IMR-90 (cell line): Measurements from ENCODE around the gene MYT1. TPM values are rescaled to one million over a fixed set of nuclear protein-coding genes. Genes with fewer than 3 reads are reported as not detected.
"Not testable (repeated sequence)": the region's sequence is repeated elsewhere in the genome, so short reads cannot be mapped to it uniquely, and the experiment has no call there.

ENCODE experiments used
- ATAC-seq: fragments of 200-7000 bp; cut with Tn5 transposase; 2 replicates; pipeline ENCODE4 v1.9.1; 2020; ENCODE audit warnings: low read depth, mild to moderate bottlenecking, moderate library complexity
- BruUV-seq: library from RNA; stranded (reverse); fragments of 400-500 nt; replicated peaks from 2 replicates; lab custom pipeline; 2021; lab: Mats Ljungman, UMichigan
- CTCF ChIA-PET: fragments of 300-600 bp; formaldehyde crosslinking; extraction: SDS; loops from one replicate; lab custom pipeline; 2021; ENCODE audit warnings: antibody characterized with exemption; lab: Yijun Ruan, JAX
- POLR2A ChIA-PET: fragments of 300-600 bp; sonication (Branson Sonifier 250); formaldehyde crosslinking; loops from one replicate; lab custom pipeline; 2022; ENCODE audit warnings: antibody characterized with exemption; ENCODE audit not compliant: unreplicated experiment; lab: Charles Lee
- DNase-seq: peaks from one replicate; pipeline ENCODE4 v3.0.0; 2013
- H2AFZ ChIP-seq: replicated peaks from 2 replicates; pipeline ENCODE3; 2013; ENCODE audit warnings: low read length, mild to moderate bottlenecking; ENCODE audit not compliant: poor library complexity
- H2AK5ac ChIP-seq: 2 replicates; pipeline ENCODE4 v1.6.1; 2013; ENCODE audit warnings: low read depth, low read length, inconsistent platforms
- H2AK9ac ChIP-seq: replicated peaks from 2 replicates; pipeline ENCODE3; 2013; ENCODE audit warnings: mild to moderate bottlenecking, low read depth, low read length, moderate library complexity; ENCODE audit not compliant: poor library complexity
- H2BK120ac ChIP-seq: 2 replicates; pipeline ENCODE4 v1.6.1; 2013; ENCODE audit warnings: low read depth, low read length, inconsistent platforms
- H2BK15ac ChIP-seq: 3 replicates; pipeline ENCODE4 v1.6.1; 2013; ENCODE audit warnings: low read depth, low read length, inconsistent platforms
- H2BK20ac ChIP-seq: 2 replicates; pipeline ENCODE4 v1.6.1; 2013; ENCODE audit warnings: low read depth, mild to moderate bottlenecking, inconsistent platforms, low read length, moderate library complexity
- H2BK5ac ChIP-seq: 2 replicates; pipeline ENCODE4 v1.6.1; 2013; ENCODE audit warnings: mild to moderate bottlenecking, low read depth, low read length, inconsistent platforms; ENCODE audit not compliant: poor library complexity, severe bottlenecking
- H3K14ac ChIP-seq: replicated peaks from 2 replicates; pipeline ENCODE4 v1.6.1; 2013; ENCODE audit warnings: low read depth, low read length, inconsistent platforms
- H3K18ac ChIP-seq: 2 replicates; pipeline ENCODE4 v1.6.1; 2013; ENCODE audit warnings: low read depth, low read length, control low read depth
- H3K23ac ChIP-seq: 2 replicates; pipeline ENCODE4 v1.6.1; 2013; ENCODE audit warnings: low read depth, low read length, inconsistent platforms
- H3K27ac ChIP-seq: 2 replicates; pipeline ENCODE4 v1.5.1; 2013; ENCODE audit warnings: mild to moderate bottlenecking, control low read depth, low read length; ENCODE audit not compliant: insufficient read depth
- H3K27me3 ChIP-seq: 2 replicates; pipeline ENCODE4 v1.6.1; 2013; ENCODE audit warnings: low read length; ENCODE audit not compliant: control insufficient read depth, insufficient read depth
- H3K36me3 ChIP-seq: 2 replicates; pipeline ENCODE4 v1.6.1; 2013; ENCODE audit warnings: low read length, mixed read lengths; ENCODE audit not compliant: control insufficient read depth, insufficient read depth
- H3K4ac ChIP-seq: 2 replicates; pipeline ENCODE4 v1.6.1; 2013; ENCODE audit warnings: low read depth, low read length, inconsistent platforms
- H3K4me1 ChIP-seq: 2 replicates; pipeline ENCODE4 v1.6.1; 2013; ENCODE audit warnings: low read length, mixed read lengths; ENCODE audit not compliant: control insufficient read depth, insufficient read depth
- H3K4me2 ChIP-seq: 2 replicates; pipeline ENCODE4 v1.6.1; 2013; ENCODE audit warnings: low read depth, mild to moderate bottlenecking, control low read depth, low read length, moderate library complexity
- H3K4me3 ChIP-seq: 2 replicates; pipeline ENCODE4 v1.5.1; 2013; ENCODE audit warnings: low read depth, mild to moderate bottlenecking, control low read depth, low read length, moderate library complexity; ENCODE audit not compliant: insufficient read depth
- H3K56ac ChIP-seq: 2 replicates; pipeline ENCODE4 v1.6.1; 2013; ENCODE audit warnings: low read length, inconsistent platforms; ENCODE audit not compliant: insufficient read depth; ENCODE audit errors: extremely low read depth
- H3K79me1 ChIP-seq, 2 experiments: 2 replicates each; pipeline ENCODE4 v1.6.1; 2013; ENCODE audit warnings: low read length in 2 of 2, inconsistent platforms in 1 of 2, low read depth in 1 of 2
- H3K9ac ChIP-seq: 2 replicates; pipeline ENCODE4 v1.6.1; 2013; ENCODE audit warnings: low read depth, low read length, control low read depth
- H3K9me1 ChIP-seq: 2 replicates; pipeline ENCODE4 v1.6.1; 2013; ENCODE audit warnings: low read length, inconsistent platforms; ENCODE audit not compliant: insufficient read depth
- H3K9me3 ChIP-seq: 2 replicates; pipeline ENCODE4 v1.6.1; 2013; ENCODE audit warnings: low read length; ENCODE audit not compliant: control insufficient read depth, insufficient read depth
- H4K20me1 ChIP-seq: 2 replicates; pipeline ENCODE4 v1.6.1; 2013; ENCODE audit warnings: low read length, inconsistent platforms; ENCODE audit not compliant: insufficient read depth
- H4K5ac ChIP-seq: 2 replicates; pipeline ENCODE4 v1.6.1; 2013; ENCODE audit warnings: mild to moderate bottlenecking, low read depth, low read length, control low read depth
- H4K8ac ChIP-seq, 2 experiments: 2 replicates each; pipeline ENCODE4 v1.6.1; 2013; ENCODE audit warnings: low read depth in 2 of 2, low read length in 2 of 2, control low read depth in 1 of 2, inconsistent platforms in 1 of 2
- H4K91ac ChIP-seq: 2 replicates; pipeline ENCODE4 v1.6.1; 2013; ENCODE audit warnings: low read depth, low read length, inconsistent platforms; ENCODE audit not compliant: insufficient read depth
- WGBS, 2 experiments: methylation state at CpG; one replicate each; pipeline versions ENCODE4 v1.1.5 to v1.1.7; 2013; ENCODE audit warnings: missing lambda C conversion rate in 2 of 2; ENCODE audit not compliant: insufficient read length in 1 of 2; ENCODE audit errors: extremely low coverage in 2 of 2; 5-methylcytosine and 5-hydroxymethylcytosine counted together
- dilution Hi-C: fragments of 300-500 bp; cut with HindIII; formaldehyde crosslinking; loops from one replicate; pipeline ENCODE4 v1.14.3; 2018; ENCODE audit warnings: low sequenced_read_pairs; ENCODE audit not compliant: unreplicated experiment
- in situ Hi-C: fragments of 300-500 bp; cut with MboI; formaldehyde crosslinking; loops from 3 replicates; pipeline ENCODE4 v1.14.3; 2019; ENCODE audit warnings: low sequenced_read_pairs, inconsistent platforms, mixed read lengths
- intact Hi-C: fragments of 100-400 bp; cut with micrococcal nuclease; formaldehyde crosslinking; loops from 2 replicates; pipeline ENCODE4 v1.10.0; 2022
- polyA plus RNA-seq, 3 experiments: library from polyadenylated mRNA; depleted of rRNA; stranded (reverse); fragments of >200 nt; gene quantifications; 2 replicates each; pipeline ENCODE4 v1.2.3, GENCODE V29; 2012; ENCODE audit warnings: low replicate concordance in 1 of 3
- total RNA-seq: library from RNA; depleted of rRNA; stranded (reverse); fragments of >200 nt; gene quantifications from 2 replicates; pipeline ENCODE4 v1.2.3, GENCODE V29; 2012
- TF ChIP-seq, protein P1 (sequence below): fragments of 150-350 bp; IDR thresholded peaks from 2 replicates; pipeline ENCODE4 v1.6.1; 2017; ENCODE audit warnings: mild to moderate bottlenecking, antibody characterized with exemption, low read length, low read depth

MYT1 gene
- total and polyA plus RNA-seq, 2 of the 4 experiments (the other 2 are of a cell fraction): not detected

DNA sequence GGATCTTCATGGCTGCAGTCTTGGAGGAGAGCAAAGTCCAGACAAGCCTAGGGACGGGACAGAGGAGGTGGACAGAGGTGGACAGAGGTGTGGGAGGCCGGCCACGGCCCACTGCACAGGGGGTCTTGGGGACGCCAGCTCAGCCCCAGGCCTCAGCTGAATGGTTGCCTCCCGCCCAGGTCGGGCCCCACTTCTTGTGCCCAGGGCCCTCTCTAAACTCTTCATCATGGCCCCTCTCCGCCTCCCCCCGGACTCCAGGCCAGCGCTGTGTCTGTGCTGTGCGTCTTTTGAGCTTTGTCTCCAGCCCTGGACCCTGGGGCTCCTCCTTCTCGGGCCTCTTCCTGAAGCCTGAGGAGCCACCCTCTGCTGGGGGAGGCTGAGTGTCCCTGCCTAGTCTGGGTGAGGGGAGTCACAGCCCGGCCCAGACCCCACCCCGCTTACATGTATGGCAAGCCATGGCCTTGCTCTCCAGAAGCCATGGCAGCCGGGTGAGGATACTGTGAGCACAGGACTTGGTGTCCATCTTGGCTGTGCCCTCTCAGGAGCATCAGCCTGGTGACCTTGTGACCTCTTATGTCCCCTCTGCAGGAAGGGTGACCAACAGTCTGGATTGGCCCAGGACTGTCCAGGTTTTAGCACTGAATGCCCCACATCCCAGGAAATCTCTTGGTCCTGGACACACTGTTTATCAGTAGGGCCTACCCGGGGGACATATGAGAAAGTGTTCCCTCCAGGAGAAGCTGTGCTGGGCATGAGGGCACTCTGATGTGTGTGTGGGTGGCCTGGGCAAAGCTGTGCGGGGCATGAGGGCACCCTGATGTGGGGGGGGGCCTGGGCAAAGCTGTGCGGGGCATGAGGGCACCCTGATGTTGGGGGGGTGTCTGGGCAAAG is 47.5 kb upstream of the MYT1 start (continued):
- TF ChIP-seq, protein P1, sequence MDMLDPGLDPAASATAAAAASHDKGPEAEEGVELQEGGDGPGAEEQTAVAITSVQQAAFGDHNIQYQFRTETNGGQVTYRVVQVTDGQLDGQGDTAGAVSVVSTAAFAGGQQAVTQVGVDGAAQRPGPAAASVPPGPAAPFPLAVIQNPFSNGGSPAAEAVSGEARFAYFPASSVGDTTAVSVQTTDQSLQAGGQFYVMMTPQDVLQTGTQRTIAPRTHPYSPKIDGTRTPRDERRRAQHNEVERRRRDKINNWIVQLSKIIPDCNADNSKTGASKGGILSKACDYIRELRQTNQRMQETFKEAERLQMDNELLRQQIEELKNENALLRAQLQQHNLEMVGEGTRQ: no peak

DNA sequence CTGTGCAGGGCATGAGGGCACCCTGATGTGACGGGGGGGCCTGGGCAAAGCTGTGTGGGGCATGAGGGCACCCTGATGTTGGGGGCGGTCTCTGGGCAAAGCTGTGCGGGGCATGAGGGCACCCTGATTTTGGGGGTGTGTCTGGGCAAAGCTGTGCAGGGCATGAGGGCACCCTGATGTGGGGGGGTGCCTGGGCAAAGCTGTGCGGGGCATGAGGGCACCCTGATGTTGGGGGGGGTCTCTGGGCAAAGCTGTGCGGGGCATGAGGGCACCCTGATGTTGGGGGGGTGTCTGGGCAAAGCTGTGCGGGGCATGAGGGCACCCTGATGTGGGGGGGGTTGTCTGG is 46.8 kb upstream of the MYT1 start:
- H3K79me1 ChIP-seq, H2AFZ ChIP-seq, H3K36me3 ChIP-seq, H2BK120ac ChIP-seq, H3K4ac ChIP-seq, ATAC-seq, H4K20me1 ChIP-seq, H3K4me3 ChIP-seq, H3K56ac ChIP-seq, H3K23ac ChIP-seq, H3K27ac ChIP-seq, H4K91ac ChIP-seq, H3K14ac ChIP-seq, H2BK15ac ChIP-seq, H2AK5ac ChIP-seq, H3K4me1 ChIP-seq, POLR2A ChIA-PET, H3K9me3 ChIP-seq, H4K5ac ChIP-seq, H3K9me1 ChIP-seq, H2AK9ac ChIP-seq, H2BK5ac ChIP-seq, H4K8ac ChIP-seq, H3K18ac ChIP-seq, dilution Hi-C loops, BruUV-seq, H3K9ac ChIP-seq, DNase-seq, intact Hi-C loops, in situ Hi-C loops, H3K4me2 ChIP-seq, H2BK20ac ChIP-seq: not testable (repeated sequence)
- CTCF ChIA-PET: interaction anchor here (0.7 kb wide), 1 partner anchor 579 kb away, joined by 3 read pairs; no protein-coding TSS in a partner anchor
- H3K27me3 ChIP-seq: peaks cover 34% of the 10 kb centered on the region
- no CpG with 5 or more reads among the region's 6 CpGs for WGBS, 2 experiments
